CD4-positive, CD25-positive, alpha-beta regulatory T cell (primary cell): ENCODE data around the gene LIPH. TPM values are rescaled to one million over a fixed set of nuclear protein-coding genes. Genes with fewer than 3 reads are reported as not detected.
"Not testable (repeated sequence)": the region's sequence is repeated elsewhere in the genome, so short reads cannot be mapped to it uniquely, and the experiment has no call there.

Experiments
- ATAC-seq, 2 donors: fragments of 150-1000 bp; cut with Tn5 transposase; one replicate each; pipeline ENCODE4 v1.10.0; 2021; ENCODE audit warnings: low read depth in 2 of 2, moderate number of reproducible peaks in 2 of 2, moderate library complexity in 1 of 2
- DNase-seq, 3 donors: peaks; one replicate each; pipeline versions ENCODE4 v3.0.0 to v3.0.0-alpha.2; 2012 to 2022; ENCODE audit warnings: mixed read lengths in 1 of 3
- H3K27ac ChIP-seq: one replicate; pipeline ENCODE4 v1.7.0; 2013; ENCODE audit warnings: mild to moderate bottlenecking, low read length; ENCODE audit not compliant: insufficient read depth, poor library complexity, severe bottlenecking
- H3K27me3 ChIP-seq: one replicate; pipeline ENCODE4 v1.7.0; 2013; ENCODE audit warnings: low read length; ENCODE audit not compliant: control insufficient read depth, insufficient read depth
- H3K36me3 ChIP-seq: one replicate; pipeline ENCODE4 v1.7.0; 2013; ENCODE audit warnings: mild to moderate bottlenecking, low read length, moderate library complexity; ENCODE audit not compliant: control insufficient read depth, insufficient read depth
- H3K4me1 ChIP-seq: 2 replicates; pipeline ENCODE4 v1.7.0; 2013; ENCODE audit warnings: mild to moderate bottlenecking, low read length; ENCODE audit not compliant: insufficient read depth, control insufficient read depth, poor library complexity, severe bottlenecking
- H3K4me3 ChIP-seq: one replicate; pipeline ENCODE4 v1.7.0; 2013; ENCODE audit warnings: low read depth, mild to moderate bottlenecking, low read length, moderate library complexity
- H3K9me3 ChIP-seq, 2 experiments: 1 replicate in 1 of 2; 2 replicates in 1 of 2; pipeline ENCODE4 v1.7.0; 2013; ENCODE audit warnings: low read length in 2 of 2, mild to moderate bottlenecking in 1 of 2, moderate library complexity in 1 of 2; ENCODE audit not compliant: control insufficient read depth in 2 of 2
- H3K27ac Mint-ChIP-seq, 3 donors: one replicate each; pipeline ENCODE4 v1.8.0; 2020 to 2022; ENCODE audit warnings: mild to moderate bottlenecking in 3 of 3, mixed read lengths in 3 of 3, moderate library complexity in 2 of 3
- H3K27me3 Mint-ChIP-seq: one replicate; pipeline ENCODE4 v1.8.0; 2022; ENCODE audit warnings: mild to moderate bottlenecking, mixed read lengths
- H3K36me3 Mint-ChIP-seq: one replicate; pipeline ENCODE4 v1.8.0; 2020; ENCODE audit warnings: mixed read lengths
- H3K4me1 Mint-ChIP-seq, 4 donors: one replicate each; pipeline ENCODE4 v1.8.0; 2020 to 2022; ENCODE audit warnings: mixed read lengths in 4 of 4, mild to moderate bottlenecking in 1 of 4
- H3K4me3 Mint-ChIP-seq, 4 donors: one replicate each; pipeline ENCODE4 v1.8.0; 2020 to 2022; ENCODE audit warnings: mild to moderate bottlenecking in 4 of 4, mixed read lengths in 4 of 4, moderate library complexity in 3 of 4
- H3K9me3 Mint-ChIP-seq, 7 donors: one replicate each; pipeline ENCODE4 v1.8.0; 2020 to 2022; ENCODE audit warnings: mixed read lengths in 7 of 7, mild to moderate bottlenecking in 3 of 7, moderate library complexity in 2 of 7
- polyA plus RNA-seq, 4 donors: library from polyadenylated mRNA; unstranded; fragments of 300-500 nt; fragmentation: Illumina TruSeq; gene quantifications; one replicate each; pipeline ENCODE4 v1.2.3, GENCODE V29; 2021
- total RNA-seq: library from RNA; stranded (reverse); gene quantifications from one replicate; pipeline ENCODE4 v1.2.3, GENCODE V29; 2022

LIPH gene
- total and polyA plus RNA-seq, 5 donors from 2014 or later: not detected

DNA sequence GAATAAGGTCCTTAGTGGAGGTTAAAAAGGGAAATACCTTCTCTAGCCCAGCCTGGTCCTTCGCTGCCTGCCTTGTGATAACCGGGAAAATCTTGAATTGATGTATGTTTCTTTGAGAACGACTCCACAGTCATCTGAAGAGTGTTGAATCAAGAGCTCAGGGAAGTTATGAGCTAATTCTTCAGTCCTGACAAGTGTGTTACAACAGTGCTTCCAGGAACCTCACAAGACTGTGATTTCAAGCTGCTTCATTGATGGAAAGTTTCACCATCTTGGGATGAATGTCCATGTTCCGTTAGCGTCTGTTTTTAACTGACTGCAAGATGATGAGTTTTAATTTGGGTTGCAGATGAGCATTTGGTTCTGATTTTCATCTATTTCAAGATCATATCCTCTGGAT, 66.0 kb downstream of the LIPH start:
- H3K36me3 ChIP-seq: peaks cover 33% of the 10 kb centered on the region
- Mint-ChIP-seq H3K27me3 (no peaks in the 10 kb centered on the region), H3K9me3 (peaks cover 0 to 1% (median 0%) of the 10 kb centered on the region in 7 donors), H3K27ac (peak overlapping the region in 1 of 3 donors; percentile 46), H3K4me3 (no peak overlapping the region), H3K4me1 (peaks cover 11 to 17% (median 13%) of the 10 kb centered on the region in 4 donors), H3K36me3 (peaks cover 43% of the 10 kb centered on the region)
- no peaks in the 10 kb centered on the region for H3K9me3 ChIP-seq
- H3K27me3 ChIP-seq: no peaks in the 10 kb centered on the region
- DNase-seq (no peak), ATAC-seq (no peak)
- H3K27ac ChIP-seq: no peak overlapping the region
- no peaks in the 10 kb centered on the region for H3K4me1 ChIP-seq
- no peak overlapping the region for H3K4me3 ChIP-seq

DNA sequence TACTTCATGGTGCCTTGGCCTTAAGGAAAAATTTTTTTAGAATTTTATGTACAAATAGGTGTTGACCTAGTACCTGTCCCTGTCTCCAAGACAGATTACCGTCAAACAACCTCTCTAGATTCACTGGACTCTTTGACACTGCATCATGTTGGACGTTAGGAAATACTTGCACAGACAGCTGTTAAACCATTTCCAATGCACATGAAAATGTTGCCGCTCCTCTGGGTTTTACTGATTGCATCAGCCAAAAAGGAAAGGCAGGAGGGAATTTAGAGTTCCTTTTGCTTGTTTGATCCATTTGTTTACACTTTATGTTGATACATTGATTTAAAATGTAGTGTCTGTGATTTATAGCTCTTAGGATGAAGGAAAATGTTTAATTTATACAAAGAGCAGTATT, 68.1 kb downstream of the LIPH start:
- no peak for ATAC-seq
- Mint-ChIP-seq H3K4me3 (no peak overlapping the region), H3K27ac (no peak overlapping the region), H3K9me3 (peaks cover 0 to 3% (median 0%) of the 10 kb centered on the region in 7 donors), H3K36me3 (peaks cover 48% of the 10 kb centered on the region), H3K27me3 (no peaks in the 10 kb centered on the region), H3K4me1 (peaks cover 9 to 17% (median 13%) of the 10 kb centered on the region in 4 donors)
- no peak for DNase-seq
- H3K27me3 ChIP-seq: no peaks in the 10 kb centered on the region
- H3K36me3 ChIP-seq: peaks cover 13% of the 10 kb centered on the region
- H3K9me3 ChIP-seq: no peaks in the 10 kb centered on the region
- no peaks in the 10 kb centered on the region for H3K4me1 ChIP-seq
- no peak overlapping the region for H3K4me3 ChIP-seq
- H3K27ac ChIP-seq: no peak overlapping the region

DNA sequence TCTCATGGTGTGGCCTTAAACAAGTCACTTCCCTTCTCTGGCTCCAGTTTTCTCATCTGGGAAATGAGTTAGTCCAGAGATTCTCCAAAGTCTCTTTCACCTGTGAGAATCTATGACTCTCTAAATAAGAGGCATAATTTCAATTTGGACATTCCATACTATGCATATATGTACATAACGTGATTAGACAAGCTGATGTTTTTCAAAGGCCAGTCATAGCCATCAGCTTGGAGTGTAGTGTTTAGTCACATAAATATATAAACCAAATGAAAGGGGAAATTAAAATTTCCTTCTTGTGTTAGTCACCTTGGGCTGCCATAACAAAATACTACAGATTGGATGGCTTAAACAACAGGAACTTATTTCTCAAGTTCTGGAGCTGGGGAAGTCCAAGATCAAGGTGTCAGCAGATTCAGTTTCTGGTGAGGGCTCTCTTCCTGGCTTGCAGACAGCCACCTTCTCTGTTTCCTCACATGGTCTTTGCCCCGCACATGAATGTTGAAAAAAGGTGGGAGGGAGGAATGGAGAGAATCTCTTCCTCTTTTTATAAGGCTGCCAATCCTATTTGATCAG, 72.9 kb downstream of the LIPH start:
- DNase-seq (no peak), ATAC-seq (no peak)
- Mint-ChIP-seq H3K4me3 (no peak overlapping the region), H3K36me3 (peaks cover 40% of the 10 kb centered on the region), H3K27me3 (no peaks in the 10 kb centered on the region), H3K4me1 (peaks cover 7 to 16% (median 10%) of the 10 kb centered on the region in 4 donors), H3K9me3 (peaks cover 0 to 2% (median 0%) of the 10 kb centered on the region in 7 donors), H3K27ac (no peak overlapping the region)
- Histone ChIP-seq H3K9me3 (no peaks in the 10 kb centered on the region), H3K27me3 (no peaks in the 10 kb centered on the region), H3K4me3 (no peak overlapping the region), H3K27ac (no peak overlapping the region), H3K36me3 (no peaks in the 10 kb centered on the region), H3K4me1 (no peaks in the 10 kb centered on the region)

DNA sequence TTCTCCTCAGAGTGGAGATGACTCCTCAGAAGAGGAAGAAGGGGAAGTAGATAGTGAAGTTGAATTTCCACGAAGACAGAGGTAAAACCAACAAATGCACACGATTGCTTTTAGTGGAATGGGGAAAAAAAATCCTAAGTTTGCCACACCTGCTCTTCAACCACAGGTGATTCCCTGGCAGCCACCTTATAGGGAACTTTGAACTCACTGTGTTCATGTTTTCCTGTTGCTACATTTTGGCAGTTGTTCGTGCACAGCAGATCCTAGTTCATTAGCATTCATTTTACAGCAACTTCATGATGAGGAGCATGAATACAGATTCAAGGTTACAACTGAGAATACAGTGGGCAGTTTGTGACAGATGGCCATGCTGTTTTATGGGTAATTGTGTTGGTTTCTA, 75.1 kb downstream of the LIPH start:
- ATAC-seq (no peak), DNase-seq (no peak)
- no peak overlapping the region for H3K27ac ChIP-seq
- Mint-ChIP-seq H3K4me3 (no peak overlapping the region), H3K27ac (no peak overlapping the region), H3K9me3 (peaks cover 0 to 2% (median 0%) of the 10 kb centered on the region in 7 donors), H3K36me3 (peaks cover 44% of the 10 kb centered on the region), H3K4me1 (peaks cover 0 to 2% (median 0%) of the 10 kb centered on the region in 4 donors), H3K27me3 (no peaks in the 10 kb centered on the region)
- H3K4me3 ChIP-seq: no peak overlapping the region
- no peaks in the 10 kb centered on the region for H3K4me1 ChIP-seq
- no peaks in the 10 kb centered on the region for H3K9me3 ChIP-seq
- no peaks in the 10 kb centered on the region for H3K36me3 ChIP-seq
- no peaks in the 10 kb centered on the region for H3K27me3 ChIP-seq

DNA sequence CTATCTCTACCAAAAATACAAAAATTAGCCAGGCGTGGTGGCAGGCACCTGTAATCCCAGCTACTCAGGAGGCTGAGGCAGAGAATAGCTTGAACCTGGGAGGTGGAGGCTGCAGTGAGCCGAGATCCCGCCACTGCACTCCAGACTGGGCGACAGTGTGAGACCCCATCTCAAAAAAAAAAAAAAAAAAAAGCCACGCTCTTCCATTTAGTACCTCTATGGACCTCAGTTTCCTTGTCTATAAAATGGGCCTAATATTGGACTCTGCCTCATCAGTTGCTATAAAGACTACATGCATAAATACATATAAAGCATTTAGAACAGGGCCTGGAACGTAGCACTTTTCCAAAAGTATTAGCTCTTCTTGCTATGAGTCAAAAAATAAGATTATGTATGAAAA, 77.5 kb downstream of the LIPH start:
- H3K27ac ChIP-seq, H3K4me1 ChIP-seq, H3K4me3 Mint-ChIP-seq, H3K9me3 ChIP-seq, H3K36me3 ChIP-seq, H3K27me3 Mint-ChIP-seq, DNase-seq, ATAC-seq, H3K4me3 ChIP-seq, H3K4me1 Mint-ChIP-seq, H3K27ac Mint-ChIP-seq, H3K9me3 Mint-ChIP-seq, H3K27me3 ChIP-seq: not testable (repeated sequence)
- peaks cover 28% of the 10 kb centered on the region for H3K36me3 Mint-ChIP-seq

DNA sequence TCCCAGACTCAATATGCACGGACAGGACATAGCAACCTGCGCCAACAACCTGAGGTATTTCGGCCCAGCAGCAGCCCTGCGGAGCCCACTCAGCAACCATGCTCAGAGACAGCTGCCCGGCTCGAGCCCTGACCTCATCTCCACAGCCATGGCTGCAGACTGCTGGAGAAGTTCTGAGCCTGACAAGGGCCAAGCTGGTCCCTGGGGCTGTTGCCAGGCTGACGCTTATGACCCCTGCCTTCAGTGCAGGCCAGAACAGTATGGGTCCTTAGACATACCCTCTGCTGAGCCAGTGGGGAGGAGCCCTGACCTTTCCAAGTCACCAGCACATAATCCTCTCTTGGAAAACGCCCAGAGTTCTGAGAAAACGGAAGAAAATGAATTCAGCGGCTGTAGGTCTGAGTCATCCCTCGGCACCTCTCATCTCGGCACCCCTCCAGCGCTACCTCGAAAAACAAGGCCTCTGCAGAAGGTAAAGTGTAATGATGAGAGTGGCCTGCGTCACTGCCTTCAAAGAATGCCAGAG, 79.0 kb downstream of the LIPH start:
- Mint-ChIP-seq H3K27me3 (no peaks in the 10 kb centered on the region), H3K4me1 (no peaks in the 10 kb centered on the region), H3K4me3 (no peak overlapping the region), H3K27ac (peak overlapping the region in 1 of 3 donors; percentile 32), H3K9me3 (no peaks in the 10 kb centered on the region), H3K36me3 (peaks cover 26% of the 10 kb centered on the region)
- DNase-seq (no peak), ATAC-seq (no peak)
- H3K27me3 ChIP-seq: no peaks in the 10 kb centered on the region
- no peak overlapping the region for H3K4me3 ChIP-seq
- no peak overlapping the region for H3K27ac ChIP-seq
- H3K36me3 ChIP-seq: no peaks in the 10 kb centered on the region
- H3K4me1 ChIP-seq: no peaks in the 10 kb centered on the region
- no peaks in the 10 kb centered on the region for H3K9me3 ChIP-seq

DNA sequence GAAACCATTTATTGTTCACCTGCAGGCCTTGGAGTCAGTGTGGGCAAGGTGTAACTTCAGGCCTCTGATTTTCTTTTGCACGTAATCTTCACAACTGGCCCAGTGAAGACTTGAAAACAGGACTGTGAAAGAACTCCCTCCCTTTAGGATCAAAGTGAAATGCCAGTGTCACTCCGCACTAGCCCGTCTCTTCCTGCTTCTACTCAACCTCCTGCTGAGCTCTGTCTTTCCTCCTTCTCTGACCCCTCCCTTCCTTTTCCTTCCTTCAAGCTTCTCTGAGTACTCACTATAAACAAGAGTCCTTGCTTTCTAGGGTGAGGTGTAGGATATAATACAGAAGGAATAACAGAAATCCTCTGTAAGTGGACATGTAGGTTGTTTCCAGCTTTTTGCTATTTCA, 82.1 kb downstream of the LIPH start:
- H3K4me1 ChIP-seq: no peaks in the 10 kb centered on the region
- no peak for ATAC-seq
- no peaks in the 10 kb centered on the region for H3K9me3 Mint-ChIP-seq

DNA sequence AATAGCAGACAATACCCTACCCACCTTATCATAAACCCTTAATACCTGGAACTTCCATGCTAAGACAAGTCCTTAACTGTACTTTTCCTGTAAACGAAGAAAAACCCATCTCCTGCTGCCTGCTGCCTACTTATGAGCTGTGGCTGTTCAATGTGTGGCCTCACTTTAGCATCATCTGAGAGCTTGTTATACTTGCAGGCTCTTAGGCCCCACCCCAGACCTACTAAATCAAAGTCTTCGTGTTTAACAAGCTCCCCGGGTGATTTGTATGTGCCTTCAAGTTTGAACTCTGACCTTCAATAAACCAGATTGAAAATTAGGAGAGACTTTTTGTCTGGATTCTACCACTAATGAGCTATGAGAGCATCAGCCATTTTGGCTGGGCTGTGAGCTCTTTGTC, 82.8 kb downstream of the LIPH start:
- Histone ChIP-seq H3K4me1 (no peaks in the 10 kb centered on the region), H3K4me3 (no peak overlapping the region), H3K27ac (no peak overlapping the region), H3K27me3 (no peaks in the 10 kb centered on the region), H3K36me3 (no peaks in the 10 kb centered on the region), H3K9me3 (no peaks in the 10 kb centered on the region)
- Mint-ChIP-seq H3K27ac (no peak overlapping the region), H3K9me3 (no peaks in the 10 kb centered on the region), H3K4me3 (no peak overlapping the region), H3K4me1 (no peaks in the 10 kb centered on the region), H3K27me3 (no peaks in the 10 kb centered on the region), H3K36me3 (peaks cover 11% of the 10 kb centered on the region)
- no peak for DNase-seq
- ATAC-seq: no peak

More for the DNA sequence above, 82.1 kb downstream of the LIPH start:
- Mint-ChIP-seq H3K36me3 (peaks cover 16% of the 10 kb centered on the region), H3K27ac (peak overlapping the region in 1 of 3 donors; percentile 49), H3K4me3 (no peak overlapping the region), H3K4me1 (no peaks in the 10 kb centered on the region), H3K27me3 (no peaks in the 10 kb centered on the region)
- H3K27me3 ChIP-seq: no peaks in the 10 kb centered on the region
- H3K4me3 ChIP-seq: no peak overlapping the region
- H3K27ac ChIP-seq: no peak overlapping the region
- no peaks in the 10 kb centered on the region for H3K9me3 ChIP-seq
- no peak for DNase-seq
- no peaks in the 10 kb centered on the region for H3K36me3 ChIP-seq
